ENCODE results near the gene CAMK2G. TPM values are rescaled to one million over a fixed set of nuclear protein-coding genes. Genes with fewer than 3 reads are reported as not detected.

CAMK2G gene
- total RNA-seq, 1 experiment from 2014 or later = 17.6 TPM

DNA sequence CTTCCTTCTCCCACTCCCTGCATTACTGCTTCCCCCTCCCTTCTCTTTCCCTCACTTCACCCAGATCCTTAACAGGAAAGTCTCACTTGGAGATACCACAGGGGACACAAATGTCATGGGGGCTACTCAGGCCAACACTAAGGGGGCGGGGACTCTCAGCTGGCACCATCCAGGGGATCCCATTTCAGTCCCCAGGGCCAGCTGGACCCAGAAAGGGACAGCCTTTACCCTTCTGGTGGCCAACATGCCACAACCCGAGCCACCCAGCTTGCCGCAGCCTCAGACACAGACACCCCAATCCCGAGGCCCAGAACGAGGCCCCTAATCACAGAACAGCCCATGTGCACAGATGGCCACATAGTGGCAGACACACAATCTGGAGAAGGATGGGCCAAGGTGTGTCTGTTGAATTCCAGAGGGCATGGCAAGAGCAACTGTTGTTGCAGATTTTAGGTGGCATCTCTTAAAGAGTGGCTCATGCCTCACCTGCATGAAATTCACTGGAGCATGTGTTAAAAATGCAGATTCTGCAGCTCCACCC lies 5.6 kb downstream of the CAMK2G start:
- no peaks in the 10 kb centered on the region for H3K27me3 ChIP-seq (replicated peaks)
- no peak for DNase-seq (ENCODE audit: low read depth in 1 of 2, low spot score in 2 of 2)
- no peaks in the 10 kb centered on the region for H3K9me3 ChIP-seq (replicated peaks)
- H3K27ac ChIP-seq = no peak overlapping the region
- H3K4me3 ChIP-seq = no peak overlapping the region
- H3K4me1 ChIP-seq (replicated peaks) = 0 out of 2 replicates have a peak, but pooled peaks cover 4% of the 10 kb centered on the region
- H3K36me3 ChIP-seq = peaks cover 28% of the 10 kb centered on the region; the same call in 1 of the 2 replicates

GRCh38 chr10:73867871-73868631 lies 6.3 kb downstream of the CAMK2G start:
- Histone ChIP-seq H3K4me1 (replicated peaks) (0 out of 2 replicates have a peak, but pooled peaks cover under 1% of the 10 kb centered on the region), H3K27ac (no peak overlapping the region)

GRCh38 chr10:73867126-73867807 lies 7.1 kb downstream of the CAMK2G start:
- Histone ChIP-seq H3K27me3 (replicated peaks) (no peaks in the 10 kb centered on the region), H3K9me3 (replicated peaks) (no peaks in the 10 kb centered on the region), H3K4me1 (replicated peaks) (no peaks in the 10 kb centered on the region), H3K4me3 (no peak overlapping the region), H3K36me3 (peaks cover 23% of the 10 kb centered on the region; the same call in 1 of the 2 replicates), H3K27ac (no peak overlapping the region)
- DNase-seq (ENCODE audit: low read depth in 1 of 2, low spot score in 2 of 2) = no peak

More at GRCh38 chr10:73867871-73868631, 6.3 kb downstream of the CAMK2G start:
- DNase-seq (ENCODE audit: low read depth in 1 of 2, low spot score in 2 of 2) = no peak
- Histone ChIP-seq H3K27me3 (replicated peaks) (no peaks in the 10 kb centered on the region), H3K36me3 (peaks cover 28% of the 10 kb centered on the region; the same call in 1 of the 2 replicates), H3K9me3 (replicated peaks) (no peaks in the 10 kb centered on the region), H3K4me3 (no peak overlapping the region)

DNA sequence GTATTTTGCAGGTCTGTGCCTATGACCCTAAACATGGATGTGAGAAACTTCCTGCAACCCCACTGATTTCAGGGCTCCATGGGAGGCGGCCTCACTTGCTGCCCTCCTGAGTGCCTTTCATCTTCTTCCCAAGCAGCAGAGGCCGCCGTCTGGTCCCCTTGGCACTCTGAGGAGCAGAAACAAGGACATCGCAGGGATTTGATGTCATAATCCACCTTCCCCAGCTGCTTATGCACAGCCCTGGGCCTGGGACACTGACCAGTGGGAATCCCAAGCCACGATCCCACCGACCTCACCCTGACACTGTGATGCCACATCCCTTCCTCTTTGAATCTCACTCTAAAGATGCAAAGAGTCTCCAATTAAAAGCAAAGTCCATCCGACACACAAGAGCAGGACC lies 7.7 kb downstream of the CAMK2G start:
- no peak overlapping the region for H3K27ac ChIP-seq
- DNase-seq (ENCODE audit: low read depth in 1 of 2, low spot score in 2 of 2) = no peak
- H3K4me3 ChIP-seq = no peak overlapping the region
- H3K9me3 ChIP-seq (replicated peaks) = no peaks in the 10 kb centered on the region
- H3K36me3 ChIP-seq = peaks cover 17% of the 10 kb centered on the region; the same call in 1 of the 2 replicates
- H3K4me1 ChIP-seq (replicated peaks) = no peaks in the 10 kb centered on the region
- no peaks in the 10 kb centered on the region for H3K27me3 ChIP-seq (replicated peaks)

DNA sequence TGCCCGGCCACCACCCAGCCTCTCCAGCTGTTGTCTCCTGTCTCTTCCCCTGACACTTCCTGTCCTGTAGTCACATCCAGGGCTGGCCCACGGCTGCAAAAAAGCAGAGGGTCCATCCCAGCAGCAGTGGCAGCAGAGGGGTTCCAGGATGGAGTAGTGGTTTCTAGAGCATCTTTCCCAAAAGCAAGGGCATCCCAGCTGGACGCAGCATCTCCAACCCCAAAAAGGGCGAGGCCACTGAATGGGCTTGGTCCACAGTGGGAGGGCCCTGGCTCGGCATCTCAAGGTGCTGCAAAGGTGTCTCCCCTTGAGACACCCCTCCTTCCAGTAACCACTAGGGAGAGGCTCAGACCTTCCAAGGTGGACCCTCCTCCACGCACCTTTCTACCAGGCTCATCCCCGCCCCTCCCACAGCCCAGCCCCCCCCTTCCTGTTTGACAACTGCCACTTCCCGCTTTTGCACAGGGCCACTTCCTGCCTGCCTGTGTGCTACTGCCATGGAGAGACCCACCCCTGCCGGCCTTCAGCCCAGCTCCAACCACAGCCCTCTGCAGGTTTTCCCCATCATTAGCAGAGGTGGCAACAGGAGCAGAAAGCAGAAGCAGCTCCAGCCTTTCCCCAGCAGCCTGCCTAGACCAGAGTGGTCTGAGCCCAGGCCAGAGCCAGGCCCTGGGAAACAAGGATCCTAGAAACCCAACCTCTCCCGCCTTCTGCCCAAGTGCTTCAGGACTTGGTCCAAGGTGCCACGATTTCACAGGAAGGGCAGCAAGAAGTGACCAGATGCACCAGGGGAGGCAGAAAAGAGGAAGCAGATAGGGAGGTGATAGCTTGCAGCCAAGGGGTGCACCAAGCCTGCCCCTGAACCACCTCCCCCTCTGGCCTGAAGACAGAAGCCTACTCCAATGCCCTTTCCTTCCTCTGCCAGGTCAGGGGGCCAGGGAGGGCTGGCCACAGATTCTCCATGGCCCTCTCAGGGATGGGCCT lies 8.6 kb downstream of the CAMK2G start:
- Histone ChIP-seq H3K4me3 (no peak overlapping the region), H3K36me3 (peaks cover 17% of the 10 kb centered on the region), H3K27ac (no peak overlapping the region), H3K4me1 (replicated peaks) (no peaks in the 10 kb centered on the region), H3K27me3 (replicated peaks) (no peaks in the 10 kb centered on the region), H3K9me3 (replicated peaks) (no peaks in the 10 kb centered on the region)
- DNase-seq (ENCODE audit: low read depth in 1 of 2, low spot score in 2 of 2) = no peak

GRCh38 chr10:73865107-73865458 lies 9.3 kb downstream of the CAMK2G start:
- H3K4me3 ChIP-seq = no peak overlapping the region
- no peaks in the 10 kb centered on the region for H3K9me3 ChIP-seq (replicated peaks)
- H3K36me3 ChIP-seq = peaks cover 23% of the 10 kb centered on the region
- no peaks in the 10 kb centered on the region for H3K4me1 ChIP-seq (replicated peaks)
- no peak for DNase-seq (ENCODE audit: low read depth in 1 of 2, low spot score in 2 of 2)
- no peak overlapping the region for H3K27ac ChIP-seq
- H3K27me3 ChIP-seq (replicated peaks) = no peaks in the 10 kb centered on the region

GRCh38 chr10:73864229-73864628 lies 10.1 kb downstream of the CAMK2G start:
- Histone ChIP-seq H3K36me3 (peaks cover 31% of the 10 kb centered on the region), H3K4me3 (no peak overlapping the region), H3K9me3 (replicated peaks) (no peaks in the 10 kb centered on the region), H3K27ac (no peak overlapping the region), H3K4me1 (replicated peaks) (no peaks in the 10 kb centered on the region), H3K27me3 (replicated peaks) (no peaks in the 10 kb centered on the region)
- DNase-seq (ENCODE audit: low read depth in 1 of 2, low spot score in 2 of 2) = no peak

- no peaks in the 10 kb centered on the region; the same call in 1 of the 2 replicates for H3K4me1 ChIP-seq (replicated peaks)
- no peak for DNase-seq (ENCODE audit: low read depth in 1 of 2, low spot score in 2 of 2)
- no peak overlapping the region for H3K27ac ChIP-seq
- no peaks in the 10 kb centered on the region for H3K27me3 ChIP-seq (replicated peaks)
- H3K4me3 ChIP-seq = no peak overlapping the region
- peaks cover 28% of the 10 kb centered on the region for H3K36me3 ChIP-seq
- H3K9me3 ChIP-seq (replicated peaks) = no peaks in the 10 kb centered on the region
Observed at GRCh38 chr10:73863039-73863817, 11.1 kb downstream of the CAMK2G start.

- H3K9me3 ChIP-seq (replicated peaks) = no peaks in the 10 kb centered on the region
- H3K36me3 ChIP-seq = peaks cover 25% of the 10 kb centered on the region
- H3K4me3 ChIP-seq = no peak overlapping the region
- H3K4me1 ChIP-seq (replicated peaks) = peaks cover 11% of the 10 kb centered on the region
- DNase-seq (ENCODE audit: low read depth in 1 of 2, low spot score in 2 of 2) = no peak
- no peaks in the 10 kb centered on the region for H3K27me3 ChIP-seq (replicated peaks)
- H3K27ac ChIP-seq = no peak overlapping the region
Observed at GRCh38 chr10:73862011-73862410, 12.3 kb downstream of the CAMK2G start.

- no peak overlapping the region for H3K4me3 ChIP-seq
- peaks cover 13% of the 10 kb centered on the region for H3K4me1 ChIP-seq (replicated peaks)
- DNase-seq (ENCODE audit: low read depth in 1 of 2, low spot score in 2 of 2) = no peak
- H3K27ac ChIP-seq = no peak overlapping the region
- H3K27me3 ChIP-seq (replicated peaks) = no peaks in the 10 kb centered on the region
- no peaks in the 10 kb centered on the region for H3K9me3 ChIP-seq (replicated peaks)
- peaks cover 28% of the 10 kb centered on the region for H3K36me3 ChIP-seq
Observed at GRCh38 chr10:73859784-73860491, 14.4 kb downstream of the CAMK2G start.

GRCh38 chr10:73859428-73859783 lies 14.9 kb downstream of the CAMK2G start:
- no peak for DNase-seq (ENCODE audit: low read depth in 1 of 2, low spot score in 2 of 2)
- no peaks in the 10 kb centered on the region for H3K9me3 ChIP-seq (replicated peaks)
- H3K4me3 ChIP-seq = no peak overlapping the region
- no peak overlapping the region for H3K27ac ChIP-seq
- peaks cover 13% of the 10 kb centered on the region for H3K4me1 ChIP-seq (replicated peaks)
- peaks cover 27% of the 10 kb centered on the region for H3K36me3 ChIP-seq
- H3K27me3 ChIP-seq (replicated peaks) = no peaks in the 10 kb centered on the region

DNA sequence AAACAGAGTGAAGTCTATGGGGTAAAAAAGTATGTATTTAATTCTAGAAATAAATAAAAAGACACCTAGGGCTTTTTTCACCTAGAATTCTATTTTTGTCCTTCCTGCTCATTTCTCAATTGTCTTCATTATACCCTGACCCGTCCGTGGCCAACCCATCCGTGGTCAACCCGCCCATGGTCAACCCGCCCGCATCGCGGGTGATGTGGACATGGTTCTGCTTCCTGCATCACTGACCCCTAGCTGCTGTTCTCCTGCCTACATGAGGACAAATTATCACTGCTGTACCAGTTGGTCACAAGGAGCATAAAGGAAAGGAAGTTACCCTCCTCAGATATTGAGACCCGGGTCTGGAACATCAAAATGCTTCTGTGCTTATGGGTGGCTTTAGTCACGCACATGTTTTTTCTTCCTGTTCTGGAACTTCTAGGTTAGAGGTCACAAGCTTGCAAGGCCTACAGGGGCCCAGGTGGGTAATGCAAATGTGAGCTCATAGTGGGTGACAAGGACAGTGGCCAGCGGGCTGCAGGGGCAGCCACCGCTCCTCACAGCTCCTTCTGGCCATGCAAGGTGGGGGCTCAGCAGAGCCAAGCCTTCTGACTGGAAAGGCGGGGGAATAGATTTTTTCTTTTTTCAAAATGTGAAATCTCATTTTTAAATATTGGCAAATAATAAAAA lies 15.5 kb downstream of the CAMK2G start:
- Histone ChIP-seq H3K36me3 (peaks cover 27% of the 10 kb centered on the region), H3K27ac (no peak overlapping the region), H3K4me1 (replicated peaks) (peaks cover 13% of the 10 kb centered on the region), H3K9me3 (replicated peaks) (no peaks in the 10 kb centered on the region), H3K4me3 (no peak overlapping the region), H3K27me3 (replicated peaks) (no peaks in the 10 kb centered on the region)
- DNase-seq (ENCODE audit: low read depth in 1 of 2, low spot score in 2 of 2) = no peak
